Lower lobe of right lung (tissue), 2 donors: ENCODE measurements around the gene C16orf96. TPM values are rescaled to one million over a fixed set of nuclear protein-coding genes. Genes with fewer than 3 reads are reported as not detected.

Source experiments
- ATAC-seq, 2 donors: fragments of 200-7000 bp; cut with Tn5 transposase; one replicate each; pipeline ENCODE4 v1.9.1; 2020 to 2022; ENCODE audit warnings: mild to moderate bottlenecking in 2 of 2, moderate library complexity in 2 of 2
- DNase-seq: peaks from one replicate; pipeline ENCODE4 v3.0.0-alpha.2; 2020
- H3K27ac ChIP-seq: fragments of 200-600 bp; one replicate; pipeline ENCODE4 v1.8.0; 2022
- H3K27me3 ChIP-seq: fragments of 200-600 bp; one replicate; pipeline ENCODE4 v1.8.0; 2022; ENCODE audit warnings: low read depth
- H3K36me3 ChIP-seq: fragments of 200-600 bp; one replicate; pipeline ENCODE4 v1.8.0; 2022; ENCODE audit warnings: mild to moderate bottlenecking
- H3K4me1 ChIP-seq: fragments of 200-600 bp; one replicate; pipeline ENCODE4 v1.8.0; 2022
- H3K4me3 ChIP-seq: fragments of 200-600 bp; one replicate; pipeline ENCODE4 v1.8.0; 2022; ENCODE audit warnings: mild to moderate bottlenecking
- H3K9me3 ChIP-seq: fragments of 200-600 bp; one replicate; pipeline ENCODE4 v1.8.0; 2022
- CTCF ChIP-seq: fragments of 200-600 bp; IDR thresholded peaks from one replicate; pipeline ENCODE4 v1.8.0; 2022; ENCODE audit warnings: antibody characterized with exemption, mild to moderate bottlenecking
- intact Hi-C: fragments of 100-400 bp; cut with DNase I; formaldehyde crosslinking; loops from one replicate; pipeline ENCODE4 v1.11.0; 2022
- total RNA-seq: library from RNA; stranded (reverse); fragmentation: NEBNext Ultra II Directional; extraction: Animal tissue kit (Norgen Biotek cat#: 25700); gene quantifications from one replicate; pipeline ENCODE4 v1.2.1, GENCODE V29; 2021
- donor health status: DM: no; HTN: yes; CAD: no; lungs with severe emphysema.

Gene C16orf96
- total RNA-seq, 1 donor from 2014 or later = 0.21 TPM

- H3K27me3 ChIP-seq = peaks cover 3% of the 10 kb centered on the region
- no peak overlapping the region for H3K27ac ChIP-seq
- no peaks in the 10 kb centered on the region for H3K9me3 ChIP-seq
- intact Hi-C loops = no loop called here
- peaks cover 6% of the 10 kb centered on the region for H3K4me1 ChIP-seq
- DNase-seq (no peak), ATAC-seq (peak in 1 of 2 donors; percentile 16)
- H3K4me3 ChIP-seq = no peak overlapping the region
- TF ChIP-seq CTCF = no peak
- peaks cover 14% of the 10 kb centered on the region for H3K36me3 ChIP-seq
Observed at GRCh38 chr16:4603624-4604170, 47.6 kb downstream of the C16orf96 start.

DNA sequence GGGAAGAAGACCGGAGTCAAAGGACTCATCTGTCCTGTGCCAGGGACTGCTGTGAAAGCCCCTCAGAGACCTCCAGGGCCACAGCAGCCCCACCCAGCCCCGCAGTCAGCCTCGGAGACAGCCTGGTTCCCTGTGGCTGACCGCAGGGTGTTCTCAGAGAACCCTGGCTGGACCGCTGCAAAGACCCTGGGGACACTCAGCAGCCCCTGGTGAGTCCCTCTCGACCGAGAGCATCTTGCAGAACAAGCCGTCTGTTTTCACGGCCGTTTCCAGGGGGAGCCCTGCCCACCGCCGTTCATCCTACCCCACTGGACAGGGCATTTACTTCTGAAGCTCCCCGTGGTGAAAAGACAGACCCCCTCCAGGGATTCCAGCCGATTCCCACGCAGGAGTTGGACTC, 48.3 kb downstream of the C16orf96 start:
- ATAC-seq = no peak
- no peak overlapping the region for H3K27ac ChIP-seq
- H3K4me3 ChIP-seq = no peak overlapping the region
- TF ChIP-seq CTCF = no peak
- H3K4me1 ChIP-seq = peaks cover 6% of the 10 kb centered on the region
- DNase-seq = no peak
- H3K9me3 ChIP-seq = no peaks in the 10 kb centered on the region
- intact Hi-C loops = no loop called here
- H3K36me3 ChIP-seq = peaks cover 21% of the 10 kb centered on the region
- H3K27me3 ChIP-seq = peaks cover 3% of the 10 kb centered on the region

- DNase-seq (no peak), ATAC-seq (no peak)
- no peaks in the 10 kb centered on the region for H3K9me3 ChIP-seq
- no peak overlapping the region for H3K4me3 ChIP-seq
- H3K36me3 ChIP-seq = peaks cover 30% of the 10 kb centered on the region
- H3K27ac ChIP-seq = no peak overlapping the region
- intact Hi-C loops = no loop called here
- peaks cover 5% of the 10 kb centered on the region for H3K4me1 ChIP-seq
- peaks cover 3% of the 10 kb centered on the region for H3K27me3 ChIP-seq
- TF ChIP-seq CTCF = no peak
Observed at GRCh38 chr16:4606354-4606753, 50.2 kb downstream of the C16orf96 start.

- DNase-seq = no peak
- no peak for ATAC-seq
- H3K27me3 ChIP-seq = no peaks in the 10 kb centered on the region
- peaks cover 20% of the 10 kb centered on the region for H3K4me1 ChIP-seq
- intact Hi-C loops = no loop called here
- no peaks in the 10 kb centered on the region for H3K9me3 ChIP-seq
- no peak overlapping the region for H3K27ac ChIP-seq
- peaks cover 30% of the 10 kb centered on the region for H3K36me3 ChIP-seq
- no peak overlapping the region for H3K4me3 ChIP-seq
- no peak for TF ChIP-seq CTCF
Observed at GRCh38 chr16:4607841-4608703, 51.9 kb downstream of the C16orf96 start.

- Histone ChIP-seq H3K9me3 (no peaks in the 10 kb centered on the region), H3K4me1 (peaks cover 26% of the 10 kb centered on the region), H3K27me3 (no peaks in the 10 kb centered on the region), H3K36me3 (peaks cover 30% of the 10 kb centered on the region), H3K4me3 (no peak overlapping the region), H3K27ac (no peak overlapping the region)
- TF ChIP-seq CTCF = no peak
- DNase-seq = no peak
- intact Hi-C loops = no loop called here
- no peak for ATAC-seq
Observed at GRCh38 chr16:4608704-4608980, 52.5 kb downstream of the C16orf96 start.
